ENCODE results near the gene BDKRB1.

The BDKRB1 gene

DNA sequence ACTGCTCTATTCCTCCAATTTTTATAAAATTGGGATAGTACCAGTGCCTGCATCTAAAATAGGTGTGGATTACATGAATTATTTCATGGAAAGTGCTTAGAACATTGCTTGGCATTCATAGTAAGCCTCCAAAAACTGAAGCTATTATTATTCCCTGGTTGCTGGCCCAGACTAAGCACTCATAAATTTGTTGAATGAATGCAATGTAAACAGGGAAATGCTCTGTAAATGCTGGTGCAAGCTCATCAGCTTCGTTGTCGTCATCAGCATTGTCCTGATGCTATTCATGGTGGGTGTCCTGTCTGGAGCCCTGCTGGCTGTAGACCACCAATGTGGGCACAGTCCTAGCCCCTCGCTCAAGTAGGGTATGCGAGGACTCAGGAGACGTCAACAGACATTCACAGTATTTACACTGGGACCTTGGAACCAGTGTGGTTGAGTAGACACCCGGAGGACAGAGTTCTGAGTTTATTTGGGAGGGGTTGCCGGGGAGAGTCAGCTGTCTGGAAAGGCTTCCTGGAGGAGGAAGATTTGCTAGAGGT lies 34.8 kb upstream of the BDKRB1 start:
- Histone ChIP-seq H3K36me3 (ENCODE audit: insufficient read depth, low read length) (no peaks in the 10 kb centered on the region), H3K4me3 (ENCODE audit: low read length) (no peak overlapping the region), H3K4me1 (ENCODE audit: control insufficient read depth, insufficient read depth, low read length) (peaks cover 5% of the 10 kb centered on the region), H3K9ac (ENCODE audit: low read depth, low read length) (no peak overlapping the region), H3K9me3 (replicated peaks; ENCODE audit: low read length) (no peaks in the 10 kb centered on the region), H3K4me2 (ENCODE audit: low read length) (no peak overlapping the region), H3K27me3 (ENCODE audit: control insufficient read depth, insufficient read depth, low read length) (peaks cover 3% of the 10 kb centered on the region)

GRCh38 chr14:96221841-96222240 lies 34.2 kb upstream of the BDKRB1 start:
- Histone ChIP-seq H3K9me3 (replicated peaks; ENCODE audit: low read length) (no peaks in the 10 kb centered on the region), H3K9ac (ENCODE audit: low read depth, low read length) (no peak overlapping the region), H3K27me3 (ENCODE audit: control insufficient read depth, insufficient read depth, low read length) (peaks cover 3% of the 10 kb centered on the region), H3K4me1 (ENCODE audit: control insufficient read depth, insufficient read depth, low read length) (peaks cover 5% of the 10 kb centered on the region), H3K36me3 (ENCODE audit: insufficient read depth, low read length) (no peaks in the 10 kb centered on the region), H3K4me2 (ENCODE audit: low read length) (no peak overlapping the region), H3K4me3 (ENCODE audit: low read length) (no peak overlapping the region)

DNA sequence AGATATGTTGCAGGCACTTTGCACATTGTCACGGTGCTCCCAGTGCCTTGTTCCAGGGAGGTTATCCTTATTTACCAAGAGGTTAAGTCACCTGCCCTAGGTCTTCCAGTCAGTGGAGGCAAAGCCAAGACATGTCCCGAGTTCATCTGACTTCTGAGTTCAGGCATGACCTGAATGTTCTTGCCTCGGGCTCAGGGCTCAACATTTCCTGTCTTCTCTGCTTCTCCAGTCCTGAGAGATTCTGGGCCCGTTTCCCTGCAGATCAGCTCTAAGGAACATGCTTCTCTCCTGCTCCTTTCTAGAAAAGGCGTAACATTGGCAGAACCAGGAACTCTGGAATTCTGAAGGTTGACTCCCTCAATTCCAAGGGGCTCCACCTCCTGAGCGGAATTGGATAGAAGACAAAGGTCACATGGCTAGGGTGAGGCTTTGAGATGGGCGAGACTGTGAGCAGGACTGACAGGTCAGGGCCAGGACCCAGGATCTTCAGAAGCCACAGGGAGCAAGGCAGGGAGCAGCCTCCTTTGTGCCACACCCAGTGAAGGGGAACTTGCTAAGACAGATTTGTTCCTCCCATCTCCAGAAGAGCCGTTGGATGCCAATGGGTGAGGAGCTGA lies 31.4 kb upstream of the BDKRB1 start:
- peaks cover 3% of the 10 kb centered on the region for H3K27me3 ChIP-seq (ENCODE audit: control insufficient read depth, insufficient read depth, low read length)
- no peaks in the 10 kb centered on the region for H3K36me3 ChIP-seq (ENCODE audit: insufficient read depth, low read length)
- H3K9me3 ChIP-seq (replicated peaks; ENCODE audit: low read length): no peaks in the 10 kb centered on the region
- H3K4me2 ChIP-seq (ENCODE audit: low read length): no peak overlapping the region
- H3K4me1 ChIP-seq (ENCODE audit: control insufficient read depth, insufficient read depth, low read length): peaks cover 5% of the 10 kb centered on the region
- no peak overlapping the region for H3K9ac ChIP-seq (ENCODE audit: low read depth, low read length)
- H3K4me3 ChIP-seq (ENCODE audit: low read length): no peak overlapping the region

- Histone ChIP-seq H3K27me3 (ENCODE audit: control insufficient read depth, insufficient read depth, low read length) (peaks cover 3% of the 10 kb centered on the region), H3K4me3 (ENCODE audit: low read length) (no peak overlapping the region), H3K9me3 (replicated peaks; ENCODE audit: low read length) (no peaks in the 10 kb centered on the region), H3K9ac (ENCODE audit: low read depth, low read length) (no peak overlapping the region), H3K4me2 (ENCODE audit: low read length) (no peak overlapping the region), H3K4me1 (ENCODE audit: control insufficient read depth, insufficient read depth, low read length) (peaks cover 5% of the 10 kb centered on the region), H3K36me3 (ENCODE audit: insufficient read depth, low read length) (no peaks in the 10 kb centered on the region)
Observed at GRCh38 chr14:96225213-96225612, 30.8 kb upstream of the BDKRB1 start.

DNA sequence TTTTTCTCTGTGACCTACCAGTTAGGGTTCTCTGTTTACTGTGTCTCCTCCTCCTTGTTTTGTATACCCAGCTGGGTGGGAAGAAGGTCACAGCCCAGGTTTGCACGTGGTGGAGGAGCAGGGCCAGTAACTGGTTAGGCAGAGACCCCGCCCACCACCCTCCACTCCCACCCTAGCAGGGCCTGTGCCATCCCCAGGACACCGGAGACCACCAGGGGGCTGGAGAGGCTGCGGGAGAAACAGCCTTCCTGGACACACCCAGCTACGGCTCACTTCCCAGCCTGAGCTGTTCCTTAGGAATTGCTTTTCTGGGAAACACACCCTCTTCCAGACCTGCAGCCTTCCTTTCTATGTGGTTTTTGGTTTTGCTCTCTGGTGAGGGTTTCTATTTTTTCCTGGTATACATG lies 30.3 kb upstream of the BDKRB1 start:
- H3K27me3 ChIP-seq (ENCODE audit: control insufficient read depth, insufficient read depth, low read length): peaks cover 3% of the 10 kb centered on the region
- H3K36me3 ChIP-seq (ENCODE audit: insufficient read depth, low read length): no peaks in the 10 kb centered on the region
- no peak overlapping the region for H3K9ac ChIP-seq (ENCODE audit: low read depth, low read length)
- H3K9me3 ChIP-seq (replicated peaks; ENCODE audit: low read length): no peaks in the 10 kb centered on the region
- peaks cover 5% of the 10 kb centered on the region for H3K4me1 ChIP-seq (ENCODE audit: control insufficient read depth, insufficient read depth, low read length)
- H3K4me3 ChIP-seq (ENCODE audit: low read length): no peak overlapping the region
- H3K4me2 ChIP-seq (ENCODE audit: low read length): no peak overlapping the region

DNA sequence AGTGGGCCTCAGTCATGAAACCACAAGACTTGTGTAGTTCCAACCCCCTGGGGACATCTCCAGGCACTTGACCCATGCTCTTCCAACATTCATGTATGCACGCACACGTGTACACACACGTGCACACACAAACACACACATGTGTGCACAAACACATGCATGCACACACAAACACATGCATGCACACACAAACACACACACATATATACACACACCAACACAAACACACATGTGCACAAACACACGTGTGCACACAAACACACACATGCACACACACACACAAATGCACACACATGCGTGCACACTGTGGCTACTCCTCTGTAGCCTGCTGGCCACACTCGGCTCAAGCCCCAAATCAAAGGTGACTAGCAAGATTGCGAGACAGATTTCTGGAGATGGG lies 28.6 kb upstream of the BDKRB1 start:
- peaks cover 5% of the 10 kb centered on the region for H3K4me1 ChIP-seq (ENCODE audit: control insufficient read depth, insufficient read depth, low read length)
- H3K4me3 ChIP-seq (ENCODE audit: low read length): no peak overlapping the region
- H3K9me3 ChIP-seq (replicated peaks; ENCODE audit: low read length): no peaks in the 10 kb centered on the region
- H3K4me2 ChIP-seq (ENCODE audit: low read length): no peak overlapping the region
- H3K9ac ChIP-seq (ENCODE audit: low read depth, low read length): no peak overlapping the region
- no peaks in the 10 kb centered on the region for H3K36me3 ChIP-seq (ENCODE audit: insufficient read depth, low read length)
- peaks cover 3% of the 10 kb centered on the region for H3K27me3 ChIP-seq (ENCODE audit: control insufficient read depth, insufficient read depth, low read length)

- no peaks in the 10 kb centered on the region for H3K27me3 ChIP-seq (ENCODE audit: control insufficient read depth, insufficient read depth, low read length)
- H3K4me2 ChIP-seq (ENCODE audit: low read length): no peak overlapping the region
- H3K4me3 ChIP-seq (ENCODE audit: low read length): no peak overlapping the region
- H3K36me3 ChIP-seq (ENCODE audit: insufficient read depth, low read length): no peaks in the 10 kb centered on the region
- no peak overlapping the region for H3K9ac ChIP-seq (ENCODE audit: low read depth, low read length)
- H3K4me1 ChIP-seq (ENCODE audit: control insufficient read depth, insufficient read depth, low read length): peaks cover 5% of the 10 kb centered on the region
- H3K9me3 ChIP-seq (replicated peaks; ENCODE audit: low read length): no peaks in the 10 kb centered on the region
Observed at GRCh38 chr14:96229315-96229714, 26.7 kb upstream of the BDKRB1 start.

DNA sequence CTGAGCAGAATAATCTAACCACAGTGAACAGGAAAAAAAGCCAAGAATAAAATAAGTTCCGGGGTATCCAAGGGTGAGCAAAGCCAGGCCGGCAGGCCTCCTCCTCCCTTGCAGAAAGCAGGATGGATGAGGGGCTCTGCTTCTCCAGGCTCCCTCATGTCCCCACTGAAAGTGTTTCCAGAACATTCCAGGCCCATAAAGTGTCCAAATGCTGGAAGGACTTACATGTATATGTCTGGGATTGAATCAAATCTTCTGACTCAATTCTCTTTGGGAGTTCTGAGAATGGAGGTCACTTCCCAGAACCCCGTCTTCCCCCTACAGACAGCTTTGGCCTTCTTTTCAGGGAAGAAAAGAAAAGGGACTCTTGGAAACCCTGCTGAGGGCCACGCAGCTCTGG lies 25.0 kb upstream of the BDKRB1 start:
- H3K4me3 ChIP-seq (ENCODE audit: low read length): no peak overlapping the region
- no peak overlapping the region for H3K4me2 ChIP-seq (ENCODE audit: low read length)
- no peaks in the 10 kb centered on the region for H3K9me3 ChIP-seq (replicated peaks; ENCODE audit: low read length)
- H3K9ac ChIP-seq (ENCODE audit: low read depth, low read length): no peak overlapping the region
- H3K4me1 ChIP-seq (ENCODE audit: control insufficient read depth, insufficient read depth, low read length): peaks cover 6% of the 10 kb centered on the region
- H3K27me3 ChIP-seq (ENCODE audit: control insufficient read depth, insufficient read depth, low read length): peaks cover 3% of the 10 kb centered on the region
- no peaks in the 10 kb centered on the region for H3K36me3 ChIP-seq (ENCODE audit: insufficient read depth, low read length)

DNA sequence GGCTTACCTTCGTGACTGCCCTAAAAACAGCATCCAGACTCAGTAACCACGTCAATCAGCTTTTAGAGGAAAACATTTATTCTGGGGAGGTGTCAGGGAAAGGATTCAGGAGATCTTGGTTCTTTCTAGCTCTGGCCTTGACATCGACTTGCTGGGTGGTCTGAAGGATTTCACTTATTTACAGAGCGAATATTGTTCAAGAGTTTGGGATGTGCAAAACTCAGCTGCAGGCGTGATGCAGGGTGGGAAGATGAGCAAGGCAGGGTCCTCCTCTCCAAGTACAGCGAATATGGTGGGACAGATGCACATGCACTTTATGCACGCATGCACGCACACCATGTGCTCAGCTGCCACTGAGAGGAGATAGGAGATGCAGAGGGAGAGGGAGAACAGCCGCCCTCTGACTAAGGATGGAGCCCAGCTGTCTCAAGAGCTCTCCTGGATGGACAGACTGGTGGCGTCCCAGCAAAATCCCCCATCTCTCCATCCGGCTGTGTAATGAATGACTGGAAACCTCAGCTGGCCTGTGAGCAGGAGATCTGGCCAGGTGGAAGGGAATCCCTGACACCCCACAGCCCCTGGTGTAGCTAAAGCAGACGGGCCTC lies 24.4 kb upstream of the BDKRB1 start:
- Histone ChIP-seq H3K4me2 (ENCODE audit: low read length) (no peak overlapping the region), H3K9ac (ENCODE audit: low read depth, low read length) (no peak overlapping the region), H3K36me3 (ENCODE audit: insufficient read depth, low read length) (no peaks in the 10 kb centered on the region), H3K27me3 (ENCODE audit: control insufficient read depth, insufficient read depth, low read length) (peaks cover 6% of the 10 kb centered on the region), H3K4me1 (ENCODE audit: control insufficient read depth, insufficient read depth, low read length) (peaks cover 5% of the 10 kb centered on the region), H3K4me3 (ENCODE audit: low read length) (no peak overlapping the region), H3K9me3 (replicated peaks; ENCODE audit: low read length) (no peaks in the 10 kb centered on the region)

DNA sequence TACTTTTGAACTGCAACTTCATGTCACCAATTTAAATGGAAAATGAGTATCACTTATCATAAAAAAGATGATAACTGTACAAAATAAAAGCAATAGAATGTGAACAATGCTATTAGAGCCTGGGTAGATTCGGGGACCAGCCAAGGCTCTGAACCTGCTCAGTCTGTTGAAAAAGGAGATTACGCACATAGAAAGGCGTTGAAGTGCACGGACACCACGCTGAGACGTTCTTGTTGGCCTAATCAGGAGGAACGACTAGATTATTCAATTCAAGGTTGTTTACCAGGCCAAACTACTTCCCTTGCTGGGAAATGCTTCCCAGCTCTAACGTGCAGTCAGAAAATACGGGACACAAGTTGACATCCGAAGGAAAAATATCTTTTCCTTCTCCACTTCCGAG lies 23.5 kb upstream of the BDKRB1 start:
- Histone ChIP-seq H3K4me1 (ENCODE audit: control insufficient read depth, insufficient read depth, low read length) (peaks cover 5% of the 10 kb centered on the region), H3K9me3 (replicated peaks; ENCODE audit: low read length) (no peaks in the 10 kb centered on the region), H3K4me2 (ENCODE audit: low read length) (no peak overlapping the region), H3K9ac (ENCODE audit: low read depth, low read length) (no peak overlapping the region), H3K27me3 (ENCODE audit: control insufficient read depth, insufficient read depth, low read length) (peaks cover 6% of the 10 kb centered on the region), H3K4me3 (ENCODE audit: low read length) (no peak overlapping the region), H3K36me3 (ENCODE audit: insufficient read depth, low read length) (no peaks in the 10 kb centered on the region)

DNA sequence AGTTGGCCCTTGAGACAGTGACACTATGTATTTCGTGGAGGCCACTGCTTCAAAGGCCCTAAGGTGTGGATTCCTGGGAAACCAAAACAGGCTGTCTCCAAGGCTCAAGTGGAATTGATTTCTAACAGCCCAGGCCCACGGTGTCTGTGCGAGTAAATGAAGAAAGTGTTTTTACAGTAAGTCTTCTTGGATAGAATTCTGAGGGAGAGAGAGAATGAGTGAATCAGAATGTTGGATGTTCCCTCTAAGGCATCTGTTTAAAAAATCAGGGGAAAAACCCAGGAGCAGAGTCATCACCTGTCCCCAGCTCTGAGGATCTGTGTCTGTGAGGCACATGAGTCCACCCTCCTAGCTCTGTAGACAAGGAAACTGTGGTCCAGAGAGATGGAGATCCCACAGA lies 22.3 kb upstream of the BDKRB1 start:
- no peak overlapping the region for H3K4me3 ChIP-seq (ENCODE audit: low read length)
- H3K9me3 ChIP-seq (replicated peaks; ENCODE audit: low read length): no peaks in the 10 kb centered on the region
- peaks cover 6% of the 10 kb centered on the region for H3K27me3 ChIP-seq (ENCODE audit: control insufficient read depth, insufficient read depth, low read length)
- no peak overlapping the region for H3K4me2 ChIP-seq (ENCODE audit: low read length)
- H3K36me3 ChIP-seq (ENCODE audit: insufficient read depth, low read length): no peaks in the 10 kb centered on the region
- H3K4me1 ChIP-seq (ENCODE audit: control insufficient read depth, insufficient read depth, low read length): peaks cover 5% of the 10 kb centered on the region
- no peak overlapping the region for H3K9ac ChIP-seq (ENCODE audit: low read depth, low read length)

DNA sequence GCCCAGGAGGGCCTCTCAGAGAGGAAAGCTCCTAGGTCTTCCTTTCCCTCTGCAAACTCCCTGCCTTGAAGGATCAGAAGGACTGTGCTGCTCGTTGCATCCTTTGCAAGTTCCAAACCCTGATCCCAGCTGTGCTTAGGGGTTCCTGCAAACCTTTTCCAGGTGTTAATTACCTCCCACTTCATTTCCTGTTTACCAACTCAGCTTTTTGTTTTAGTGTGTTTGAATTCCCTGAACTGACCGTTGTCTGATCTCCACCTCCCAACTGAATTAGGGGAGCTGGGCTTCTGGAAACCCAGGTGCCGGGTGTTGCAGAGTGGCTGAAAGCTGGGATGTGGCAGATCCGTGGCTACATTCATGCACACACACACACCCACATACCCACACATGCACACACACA lies 20.6 kb upstream of the BDKRB1 start:
- Histone ChIP-seq H3K4me1 (ENCODE audit: control insufficient read depth, insufficient read depth, low read length) (peaks cover 5% of the 10 kb centered on the region), H3K4me3 (ENCODE audit: low read length) (no peak overlapping the region), H3K27me3 (ENCODE audit: control insufficient read depth, insufficient read depth, low read length) (peaks cover 6% of the 10 kb centered on the region), H3K9me3 (replicated peaks; ENCODE audit: low read length) (no peaks in the 10 kb centered on the region), H3K4me2 (ENCODE audit: low read length) (no peak overlapping the region), H3K9ac (ENCODE audit: low read depth, low read length) (no peak overlapping the region), H3K36me3 (ENCODE audit: insufficient read depth, low read length) (no peaks in the 10 kb centered on the region)

Data from skeletal muscle satellite cell (primary cell).